H1 (cell line): ENCODE data around the gene GCC1. TPM values are rescaled to one million over a fixed set of nuclear protein-coding genes. Genes with fewer than 3 reads are reported as not detected.

Experiments used
- polyA plus RNA-seq, 7 experiments: library from polyadenylated mRNA; depleted of rRNA in 3 of 7; stranded (reverse) in 5 of 7; unstranded in 2 of 7; fragments of >200 nt in 5 of 7; fragments of 200-250 nt in 2 of 7; gene quantifications; 1 replicate in 5 of 7; 2 replicates in 1 of 7; 4 replicates in 1 of 7; pipeline versions ENCODE4 v1.2.1 to v1.2.3, GENCODE V29; 2011 to 2013; ENCODE audit warnings: missing spikeins in 2 of 7, mixed read lengths in 2 of 7
- total RNA-seq: library from RNA; stranded (reverse); fragmentation: NEBNext Ultra II Directional; extraction: Animal tissue kit (Norgen Biotek cat#: 25700); gene quantifications from 2 replicates; pipeline ENCODE4 v1.2.1, GENCODE V29; 2021

The GCC1 gene
- total and polyA plus RNA-seq, 2 of the 8 experiments (the other 6 are each of a cell fraction or from before 2014, with no cell fraction given) = 3.3 to 15.0 TPM

Other genes starting within 250 kb of the GCC1 start
- 5.5 and 6.5 TPM in 2 replicates for gene ZNF800, start 192.9 kb downstream of the GCC1 start, total RNA-seq
- 1.0 and 1.4 TPM in 2 replicates for gene ZNF800, start 192.9 kb downstream of the GCC1 start, polyA plus RNA-seq (2011; rRNA removed)
- 154 and 159 TPM in 2 replicates for gene ARF5, start 2.8 kb upstream of the GCC1 start, total RNA-seq
- gene ARF5, start 2.8 kb upstream of the GCC1 start, polyA plus RNA-seq (2011; rRNA removed) = 579 and 614 TPM in 2 replicates
- 0.95 and 1.6 TPM in 2 replicates for gene FSCN3, start 8.1 kb upstream of the GCC1 start, total RNA-seq
- gene FSCN3, start 8.1 kb upstream of the GCC1 start, polyA plus RNA-seq (2011; rRNA removed) = 0.45 and 0.78 TPM in 2 replicates
- not detected in 2 replicates for gene PAX4, start 32.5 kb upstream of the GCC1 start, total RNA-seq
- 0.11 and 0.20 TPM in 2 replicates for gene PAX4, start 32.5 kb upstream of the GCC1 start, polyA plus RNA-seq (2011; rRNA removed)
- gene SND1, start 66.6 kb upstream of the GCC1 start, total RNA-seq = 259 and 290 TPM in 2 replicates
- 122 and 133 TPM in 2 replicates for gene SND1, start 66.6 kb upstream of the GCC1 start, polyA plus RNA-seq (2011; rRNA removed)